Anterior cingulate cortex (tissue), 58 donors: ENCODE results near the gene CAMK2A.

ENCODE experiments used
- DNase-seq, 58 donors: peaks; one replicate each; lab custom pipeline; 2025; lab: John Stamatoyannopoulos, UW

CAMK2A gene

GRCh38 chr5:150317048-150318003 is 27.8 kb upstream of the CAMK2A start:
- DNase-seq = no peak

- DNase-seq = no peak
Measured at GRCh38 chr5:150316320-150316719, 26.7 kb upstream of the CAMK2A start.

- DNase-seq = no peak
Measured at GRCh38 chr5:150315245-150315644, 25.7 kb upstream of the CAMK2A start.

- DNase-seq = no peak
Measured at GRCh38 chr5:150313921-150314716, 24.5 kb upstream of the CAMK2A start.

- no peak for DNase-seq
Measured at GRCh38 chr5:150313501-150313900, 23.9 kb upstream of the CAMK2A start.

- no peak for DNase-seq
Measured at GRCh38 chr5:150312518-150312917, 22.9 kb upstream of the CAMK2A start.

- no peak for DNase-seq
Measured at GRCh38 chr5:150311015-150311692, 21.6 kb upstream of the CAMK2A start.

- DNase-seq = no peak
Measured at GRCh38 chr5:150310246-150310645, 20.7 kb upstream of the CAMK2A start.

GRCh38 chr5:150309886-150310239 is 20.3 kb upstream of the CAMK2A start:
- DNase-seq = no peak

- DNase-seq = peak in 8 of 58 donors; percentile 13 to 45 (median 18)
Measured at GRCh38 chr5:150309101-150309885, 19.7 kb upstream of the CAMK2A start.

- DNase-seq = peak in 20 of 58 donors; percentile 14 to 68 (median 44)
Measured at GRCh38 chr5:150307617-150308426, 18.2 kb upstream of the CAMK2A start.

- DNase-seq = no peak
Measured at GRCh38 chr5:150306775-150307174, 17.2 kb upstream of the CAMK2A start.

GRCh38 chr5:150305557-150305956 is 16.0 kb upstream of the CAMK2A start:
- DNase-seq = no peak

GRCh38 chr5:150305095-150305494 is 15.5 kb upstream of the CAMK2A start:
- DNase-seq = no peak

GRCh38 chr5:150304481-150305081 is 15.0 kb upstream of the CAMK2A start:
- peak in 1 of 58 donors; percentile 23 for DNase-seq

- no peak for DNase-seq
Measured at GRCh38 chr5:150303660-150304386, 14.2 kb upstream of the CAMK2A start.

GRCh38 chr5:150303070-150303615 is 13.6 kb upstream of the CAMK2A start:
- DNase-seq = no peak
